Measurements from ENCODE around the gene LRP5.

Gene LRP5

GRCh38 chr11:68287419-68287818, 25.0 kb upstream of the LRP5 start:
- no peak for FAIRE-seq
- TF ChIP-seq CTCF (IDR thresholded peaks at IDR 0.05; ENCODE audit: insufficient read depth, missing control alignments): no peak
- no peak for DNase-seq (ENCODE audit: insufficient read length, low spot score)

GRCh38 chr11:68289456-68289855, 22.9 kb upstream of the LRP5 start:
- no peak for DNase-seq (ENCODE audit: insufficient read length, low spot score)
- FAIRE-seq: no peak
- no peak for TF ChIP-seq CTCF (IDR thresholded peaks at IDR 0.05; ENCODE audit: insufficient read depth, missing control alignments)

- DNase-seq (ENCODE audit: insufficient read length, low spot score) (no peak), FAIRE-seq (no peak)
- no peak for TF ChIP-seq CTCF (IDR thresholded peaks at IDR 0.05; ENCODE audit: insufficient read depth, missing control alignments)
Measured at GRCh38 chr11:68293708-68294107, 18.7 kb upstream of the LRP5 start.

- TF ChIP-seq CTCF (IDR thresholded peaks at IDR 0.05; ENCODE audit: insufficient read depth, missing control alignments): no peak
- FAIRE-seq (no peak), DNase-seq (ENCODE audit: insufficient read length, low spot score) (no peak)
Measured at GRCh38 chr11:68295271-68295670, 17.1 kb upstream of the LRP5 start.

- no peak for TF ChIP-seq CTCF (IDR thresholded peaks at IDR 0.05; ENCODE audit: insufficient read depth, missing control alignments)
- DNase-seq (ENCODE audit: insufficient read length, low spot score): no peak
- no peak for FAIRE-seq
Measured at GRCh38 chr11:68295940-68296339, 16.5 kb upstream of the LRP5 start.

- TF ChIP-seq CTCF (IDR thresholded peaks at IDR 0.05; ENCODE audit: insufficient read depth, missing control alignments): no peak
- FAIRE-seq: no peak
- no peak for DNase-seq (ENCODE audit: insufficient read length, low spot score)
Measured at GRCh38 chr11:68296344-68297051, 15.9 kb upstream of the LRP5 start.

GRCh38 chr11:68297052-68297378, 15.4 kb upstream of the LRP5 start:
- DNase-seq (ENCODE audit: insufficient read length, low spot score): no peak
- FAIRE-seq: no peak
- no peak for TF ChIP-seq CTCF (IDR thresholded peaks at IDR 0.05; ENCODE audit: insufficient read depth, missing control alignments)

Measured in D721Med (cell line).